Loucy (cell line): ENCODE data around the gene NBAS.

ENCODE experiments used
- CTCF ChIP-seq: fragments of 200-600 bp; sonication (generic); conservative IDR thresholded peaks from 2 replicates; pipeline ENCODE4 v1.5.1; 2014; ENCODE audit warnings: mild to moderate bottlenecking, antibody characterized with exemption, low read length
- EZH2phosphoT487 ChIP-seq: fragments of 200-600 bp; IDR thresholded peaks from 2 replicates; pipeline ENCODE4 v1.6.1; 2018; ENCODE audit warnings: antibody characterized with exemption, mild to moderate bottlenecking, moderate library complexity, borderline replicate concordance

GRCh38 chr2:15565994-15566671 lies 5.0 kb upstream of the NBAS start:
- TF ChIP-seq CTCF (no peak), EZH2phosphoT487 (no peak)
